Mesothelial cell of epicardium (in vitro differentiated cells): ENCODE measurements around the gene TMEFF2. TPM values are rescaled to one million over a fixed set of nuclear protein-coding genes. Genes with fewer than 3 reads are reported as not detected.

Experiments
- DNase-seq, 2 experiments: peaks; one replicate each; pipeline ENCODE4 v3.0.0; 2021; ENCODE audit warnings: low spot score in 2 of 2; ENCODE audit not compliant: unreplicated experiment in 2 of 2
- H3K27ac Mint-ChIP-seq: 2 replicates; pipeline ENCODE4 v1.8.0; 2021; ENCODE audit warnings: mixed read lengths
- H3K27me3 Mint-ChIP-seq: 2 replicates; pipeline ENCODE4 v1.8.0; 2021; ENCODE audit warnings: low read depth, mixed read lengths
- H3K36me3 Mint-ChIP-seq: 2 replicates; pipeline ENCODE4 v1.8.0; 2021; ENCODE audit warnings: mixed read lengths
- H3K4me1 Mint-ChIP-seq: 2 replicates; pipeline ENCODE4 v1.8.0; 2021; ENCODE audit warnings: mixed read lengths
- H3K4me3 Mint-ChIP-seq: 2 replicates; pipeline ENCODE4 v1.8.0; 2021; ENCODE audit warnings: mild to moderate bottlenecking, moderate library complexity, mixed read lengths
- H3K9me3 Mint-ChIP-seq: 2 replicates; pipeline ENCODE4 v1.8.0; 2021; ENCODE audit warnings: mixed read lengths
- CTCF ChIP-seq: fragments of 200-600 bp; sonication (generic); IDR thresholded peaks from one replicate; pipeline ENCODE4 v1.5.0; 2021; ENCODE audit warnings: antibody characterized with exemption; ENCODE audit not compliant: unreplicated experiment
- total RNA-seq: library from RNA; stranded (reverse); gene quantifications from 3 replicates; pipeline ENCODE4 v1.2.1, GENCODE V29; 2021

Gene TMEFF2
- total RNA-seq, 1 donor from 2014 or later, result 18.1 TPM

GRCh38 chr2:191952515-191953270 lies 242.0 kb downstream of the TMEFF2 start:
- Mint-ChIP-seq H3K4me3 (no peak overlapping the region), H3K36me3 (peaks cover 14% of the 10 kb centered on the region), H3K27me3 (no peaks in the 10 kb centered on the region), H3K9me3 (no peaks in the 10 kb centered on the region), H3K27ac (no peak overlapping the region), H3K4me1 (peaks cover 5% of the 10 kb centered on the region)
- no peak for TF ChIP-seq CTCF
- DNase-seq, result no peak

GRCh38 chr2:191951832-191952231 lies 242.9 kb downstream of the TMEFF2 start:
- no peak overlapping the region for H3K4me3 Mint-ChIP-seq
- no peaks in the 10 kb centered on the region for H3K9me3 Mint-ChIP-seq
- no peaks in the 10 kb centered on the region for H3K27me3 Mint-ChIP-seq
- peaks cover 16% of the 10 kb centered on the region for H3K36me3 Mint-ChIP-seq
- TF ChIP-seq CTCF, result no peak
- no peak overlapping the region for H3K27ac Mint-ChIP-seq
- H3K4me1 Mint-ChIP-seq, result no peaks in the 10 kb centered on the region
- DNase-seq, result no peak

DNA sequence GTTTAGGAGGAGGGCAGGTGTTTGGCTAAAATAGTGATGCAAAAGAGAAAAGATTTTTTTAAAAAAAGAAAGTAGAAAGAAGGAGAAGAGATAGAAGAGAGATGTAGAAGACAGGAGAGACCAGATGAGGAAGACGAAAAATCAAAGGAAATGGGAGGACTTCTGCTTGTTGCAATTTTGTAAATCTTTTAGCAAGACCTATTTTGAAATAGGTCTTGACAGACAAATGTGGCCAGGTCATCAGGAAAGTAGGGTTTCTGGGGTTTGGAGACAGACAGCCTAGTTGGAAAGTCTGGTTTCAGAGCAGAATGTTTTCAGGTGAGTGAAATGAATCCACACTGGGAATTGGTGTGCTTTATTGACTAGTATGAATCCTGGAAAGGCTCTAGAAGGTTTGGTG lies 243.4 kb downstream of the TMEFF2 start:
- H3K27ac Mint-ChIP-seq, result no peak overlapping the region
- H3K4me3 Mint-ChIP-seq, result no peak overlapping the region
- H3K36me3 Mint-ChIP-seq, result peaks cover 16% of the 10 kb centered on the region
- DNase-seq, result no peak
- H3K27me3 Mint-ChIP-seq, result no peaks in the 10 kb centered on the region
- no peaks in the 10 kb centered on the region for H3K4me1 Mint-ChIP-seq
- no peak for TF ChIP-seq CTCF
- no peaks in the 10 kb centered on the region for H3K9me3 Mint-ChIP-seq

GRCh38 chr2:191950132-191950874 lies 244.4 kb downstream of the TMEFF2 start:
- Mint-ChIP-seq H3K36me3 (peaks cover 13% of the 10 kb centered on the region), H3K27ac (no peak overlapping the region), H3K27me3 (no peaks in the 10 kb centered on the region), H3K4me1 (no peaks in the 10 kb centered on the region), H3K9me3 (no peaks in the 10 kb centered on the region), H3K4me3 (no peak overlapping the region)
- TF ChIP-seq CTCF, result no peak
- DNase-seq, result no peak

GRCh38 chr2:191947235-191947634 lies 247.5 kb downstream of the TMEFF2 start:
- no peaks in the 10 kb centered on the region for H3K9me3 Mint-ChIP-seq
- no peak for TF ChIP-seq CTCF
- DNase-seq, result no peak

More at GRCh38 chr2:191947235-191947634, 247.5 kb downstream of the TMEFF2 start:
- Mint-ChIP-seq H3K4me1 (peaks cover 10% of the 10 kb centered on the region), H3K27me3 (no peaks in the 10 kb centered on the region), H3K4me3 (no peak overlapping the region), H3K36me3 (peaks cover 3% of the 10 kb centered on the region), H3K27ac (no peak overlapping the region)
